Pancreas (tissue), 10 donors: Measurements from ENCODE around the gene ID3. TPM values are rescaled to one million over a fixed set of nuclear protein-coding genes. Genes with fewer than 3 reads are reported as not detected.

Experiments used
- ATAC-seq, 4 donors: fragments of 200-7000 bp; cut with Tn5 transposase; one replicate each; pipeline versions ENCODE4 v1.8.0 to v1.9.1; 2020; ENCODE audit warnings: mild to moderate bottlenecking in 4 of 4, moderate library complexity in 4 of 4
- DNase-seq, 6 donors: peaks; one replicate each; pipeline ENCODE4 v3.0.0-alpha.2; 2020
- FAIRE-seq: peaks from 2 replicates; lab custom pipeline; 2012; peaks lifted over from hg19 to GRCh38; lab: Jason Lieb, UNC
- H3K27ac ChIP-seq, 4 donors: fragments of 200-600 bp; sonication (generic); 1 replicate in 3 of 4; 2 replicates in 1 of 4; pipeline versions ENCODE4 v1.5.0 to v1.8.0; 2020
- H3K27me3 ChIP-seq, 4 donors: fragments of 200-600 bp; one replicate each; pipeline ENCODE4 v1.8.0; 2021
- H3K36me3 ChIP-seq, 3 donors: fragments of 200-600 bp; sonication (generic) in 1 of 3; one replicate each; pipeline versions ENCODE4 v1.5.0 to v1.8.0; 2020 to 2021
- H3K4me1 ChIP-seq, 3 donors: fragments of 200-600 bp; one replicate each; pipeline ENCODE4 v1.8.0; 2021
- H3K4me3 ChIP-seq, 4 donors: fragments of 200-600 bp; sonication (generic) in 2 of 4; one replicate each; pipeline versions ENCODE4 v1.5.0 to v1.8.0; 2020 to 2021
- H3K9me3 ChIP-seq, 4 donors: fragments of 200-600 bp; one replicate each; pipeline ENCODE4 v1.8.0; 2021
- CTCF ChIP-seq, 4 donors: fragments of 200-600 bp; sonication (generic) in 3 of 4; IDR thresholded peaks; one replicate each; pipeline versions ENCODE4 v1.5.0 to v1.8.0; 2021; ENCODE audit warnings: antibody characterized with exemption in 4 of 4
- WGBS, 2 donors: extraction: QIAGEN DNeasy Blood & Tissue Kit; methylation state at CpG; one replicate each; pipeline ENCODE4 v1.1.7; 2013; 5-methylcytosine and 5-hydroxymethylcytosine counted together
- intact Hi-C, 3 donors: fragments of 100-400 bp; cut with DNase I; formaldehyde crosslinking; loops; one replicate each; pipeline versions ENCODE4 v1.11.1 to v1.14.2; 2022
- polyA plus RNA-seq, 2 donors: library from polyadenylated mRNA; stranded (reverse); fragments of 200-250 nt; gene quantifications; one replicate each; pipeline ENCODE4 v1.2.3, GENCODE V29; 2013
- total RNA-seq, 6 donors: library from RNA; stranded (reverse); fragmentation: NEBNext Ultra II Directional in 4 of 6; extraction: Animal tissue kit (Norgen Biotek cat#: 25700) in 4 of 6; gene quantifications; one replicate each; pipeline versions ENCODE4 v1.2.1 to v1.2.4, GENCODE V29; 2021 to 2023
- donor health status: healthy with polysubstance abuse.
- donor health status: DM: no; HTN: no; CAD: no; lungs with moderate emphysema.
- donor health status: DM: no; HTN: no; CAD: no.
- donor health status: control.
- donor health status: control.
- donor health status: Bipolar disorder and iron deficiency.
- donor health status: DM: yes; HTN: yes; CAD: no.
- donor health status: DM: no; HTN: no; CAD: no.
- donor health status: DM: no; HTN: no; CAD: no.
- donor health status: DM: yes; HTN: yes; CAD: no.

The ID3 gene
- total and polyA plus RNA-seq, 8 donors = 16.6 to 54.0 (median 36.8) TPM

- Histone ChIP-seq H3K27me3 (no peaks in the 10 kb centered on the region), H3K9me3 (no peaks in the 10 kb centered on the region), H3K27ac (no peak overlapping the region), H3K4me3 (peak overlapping the region in 3 of 4 donors; percentile 40 to 64 (median 52)), H3K36me3 (no peaks in the 10 kb centered on the region), H3K4me1 (peaks cover under 1 to 12% (median 4%) of the 10 kb centered on the region in 3 donors)
- no peak for TF ChIP-seq CTCF (IDR thresholded peaks at IDR 0.05)
- intact Hi-C loops = no loop called here
- WGBS, 2 donors = 62 to 67% methylated on average over 14 to 15 of the region's 15 CpGs
- FAIRE-seq (no peak), ATAC-seq (peak in 3 of 4 donors; percentile 7 to 18 (median 13)), DNase-seq (no peak)
Measured at GRCh38 chr1:23567629-23567995, 8.3 kb upstream of the ID3 start.

- no peak overlapping the region for H3K4me3 ChIP-seq
- no peak for TF ChIP-seq CTCF (IDR thresholded peaks at IDR 0.05)
- FAIRE-seq = no peak
- intact Hi-C loops = no loop called here
- H3K9me3 ChIP-seq = no peaks in the 10 kb centered on the region
- no peak for ATAC-seq
- no peak overlapping the region for H3K27ac ChIP-seq
- DNase-seq = no peak
- H3K27me3 ChIP-seq = no peaks in the 10 kb centered on the region
- H3K36me3 ChIP-seq = no peaks in the 10 kb centered on the region
- 75% methylated on average over 6 of the region's 6 CpGs for WGBS, 2 donors
- H3K4me1 ChIP-seq = peaks cover 7 to 22% (median 8%) of the 10 kb centered on the region in 3 donors
Measured at GRCh38 chr1:23566304-23566703, 7.0 kb upstream of the ID3 start.

GRCh38 chr1:23565776-23566175 is 6.5 kb upstream of the ID3 start:
- FAIRE-seq (no peak), ATAC-seq (no peak), DNase-seq (no peak)
- H3K9me3 ChIP-seq = no peaks in the 10 kb centered on the region
- 86 to 91% methylated on average over 3 of the region's 3 CpGs for WGBS, 2 donors
- H3K4me3 ChIP-seq = no peak overlapping the region
- H3K36me3 ChIP-seq = no peaks in the 10 kb centered on the region
- H3K27me3 ChIP-seq = no peaks in the 10 kb centered on the region
- H3K4me1 ChIP-seq = peaks cover 7 to 26% (median 8%) of the 10 kb centered on the region in 3 donors
- intact Hi-C loops = no loop called here
- no peak overlapping the region for H3K27ac ChIP-seq
- TF ChIP-seq CTCF (IDR thresholded peaks at IDR 0.05) = no peak

GRCh38 chr1:23564529-23565122 is 5.3 kb upstream of the ID3 start:
- intact Hi-C loops = no loop called here
- Histone ChIP-seq H3K36me3 (no peaks in the 10 kb centered on the region), H3K27ac (no peak overlapping the region), H3K9me3 (no peaks in the 10 kb centered on the region), H3K27me3 (no peaks in the 10 kb centered on the region), H3K4me1 (peaks cover 8 to 34% (median 11%) of the 10 kb centered on the region in 3 donors), H3K4me3 (no peak overlapping the region)
- WGBS, 2 donors = 61 to 71% methylated on average over 10 of the region's 10 CpGs
- no peak for TF ChIP-seq CTCF (IDR thresholded peaks at IDR 0.05)
- DNase-seq = no peak
- ATAC-seq = no peak
- FAIRE-seq = no peak

DNA sequence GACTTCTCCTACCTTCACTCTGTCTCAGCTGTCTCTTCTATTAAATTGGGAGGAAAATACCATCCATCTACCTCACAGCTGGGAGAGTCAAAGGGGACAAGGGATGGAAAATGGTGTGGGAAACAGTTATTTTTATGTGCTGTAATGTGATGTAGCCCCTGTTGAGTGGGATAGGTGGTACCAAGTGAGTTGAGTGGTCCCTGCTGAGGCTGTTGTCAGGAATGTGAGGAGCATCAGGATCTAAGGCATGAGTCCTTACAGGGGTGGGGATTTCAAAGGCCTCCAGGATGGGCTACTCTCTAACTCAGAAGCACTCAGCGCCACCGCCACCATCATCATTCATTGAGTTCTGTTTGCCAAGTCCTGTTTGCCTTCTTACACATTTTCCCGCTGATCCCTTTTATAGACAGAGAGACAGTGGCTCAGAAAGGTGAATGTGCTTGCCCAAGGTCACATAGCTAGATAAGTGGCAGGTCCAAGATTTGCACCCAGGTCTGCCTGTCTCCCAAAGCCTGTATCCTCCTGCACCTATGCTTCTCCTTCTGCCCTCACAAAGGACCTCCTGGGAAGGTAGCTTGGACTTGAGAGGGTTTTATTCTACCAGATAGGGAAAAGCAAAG is 4.6 kb upstream of the ID3 start:
- H3K27me3 ChIP-seq = no peaks in the 10 kb centered on the region
- TF ChIP-seq CTCF (IDR thresholded peaks at IDR 0.05) = no peak
- intact Hi-C loops = no loop called here
- 62 to 63% methylated on average over 3 of the region's 3 CpGs for WGBS, 2 donors
- FAIRE-seq (no peak), ATAC-seq (no peak), DNase-seq (no peak)
- H3K27ac ChIP-seq = no peak overlapping the region
- no peaks in the 10 kb centered on the region for H3K9me3 ChIP-seq
- no peak overlapping the region for H3K4me3 ChIP-seq
- H3K4me1 ChIP-seq = peaks cover 8 to 34% (median 11%) of the 10 kb centered on the region in 3 donors
- no peaks in the 10 kb centered on the region for H3K36me3 ChIP-seq
